HCT116 (cell line): ENCODE data around the gene FAM193B. TPM values are rescaled to one million over a fixed set of nuclear protein-coding genes. Genes with fewer than 3 reads are reported as not detected.

Experiments
- ATAC-seq: fragments of 200-7000 bp; cut with Tn5 transposase; 2 replicates; pipeline ENCODE4 v1.9.1; 2020; ENCODE audit warnings: mild to moderate bottlenecking, moderate library complexity
- BruUV-seq: library from RNA; stranded (reverse); fragments of 400-500 nt; replicated peaks from 2 replicates; lab custom pipeline; 2021; lab: Mats Ljungman, UMichigan
- CTCF ChIA-PET: fragments of 300-600 bp; sonication (Branson Sonifier 250); formaldehyde crosslinking; loops from one replicate; lab custom pipeline; 2021; ENCODE audit warnings: antibody characterized with exemption; lab: Charles Lee
- POLR2A ChIA-PET: fragments of 300-600, 350-600 bp; sonication (Branson Sonifier 250); formaldehyde crosslinking; loops from one replicate; lab custom pipeline; 2021; ENCODE audit warnings: antibody characterized with exemption; lab: Charles Lee
- RAD21 ChIA-PET, 2 experiments: fragments of 300-600 bp; sonication (Branson Sonifier 250); formaldehyde crosslinking; loops; one replicate each; lab custom pipeline; 2023; ENCODE audit warnings: low total read pairs in 2 of 2; ENCODE audit not compliant: uncharacterized antibody in 2 of 2, unreplicated experiment in 2 of 2, low non-redundant PET in 1 of 2; lab: Charles Lee
- DNase-seq: peaks from one replicate; pipeline ENCODE4 v3.0.0-alpha.2; 2010; ENCODE audit warnings: low read depth, low spot score
- H2AFZ ChIP-seq: fragments of 200-600 bp; shearing (Covaris generic), sonication (generic); 2 replicates; pipeline ENCODE4 v1.6.1; 2017; ENCODE audit warnings: low read depth, mixed run types, mixed read lengths, antibody characterized with exemption, low read length; ENCODE audit not compliant: poor library complexity, severe bottlenecking
- H3K27ac ChIP-seq: 2 replicates; pipeline ENCODE4 v1.5.1; 2012; ENCODE audit warnings: low read depth, low read length
- H3K27me3 ChIP-seq: fragments of 200-600 bp; sonication (generic); 2 replicates; pipeline ENCODE4 v1.6.1; 2016; ENCODE audit warnings: mixed run types, low read length, mixed read lengths; ENCODE audit not compliant: insufficient read depth
- H3K36me3 ChIP-seq, 2 experiments: fragments of 200-500 bp in 1 of 2; fragments of 200-600 bp in 1 of 2; sonication (Bioruptor generic) in 1 of 2; sonication (generic) in 1 of 2; 2 replicates each; pipeline versions ENCODE4 v1.5.1 to v1.6.1; 2014 to 2016; ENCODE audit warnings: low read length in 2 of 2, inconsistent platforms in 1 of 2, mixed read lengths in 1 of 2, mixed run types in 1 of 2; ENCODE audit not compliant: insufficient read depth in 2 of 2, control insufficient read depth in 1 of 2
- H3K4me1 ChIP-seq, 2 experiments: fragments of 200-600 bp in 1 of 2; sonication (generic) in 1 of 2; 2 replicates each; pipeline versions ENCODE4 v1.5.1 to v1.6.1; 2012 to 2017; ENCODE audit warnings: low read length in 2 of 2, inconsistent platforms in 1 of 2, mild to moderate bottlenecking in 1 of 2, mixed read lengths in 1 of 2, mixed run types in 1 of 2, moderate library complexity in 1 of 2; ENCODE audit not compliant: insufficient read depth in 2 of 2, control insufficient read depth in 1 of 2
- H3K4me2 ChIP-seq: fragments of 200-600 bp; sonication (generic); 2 replicates; pipeline ENCODE4 v1.6.1; 2017; ENCODE audit warnings: mixed run types, low read length, mixed read lengths
- H3K4me3 ChIP-seq, 2 experiments: fragments of 200-600 bp in 1 of 2; sonication (generic) in 1 of 2; replicated peaks in 1 of 2; 2 replicates each; pipeline ENCODE4 v1.5.1; 2011 to 2016; ENCODE audit warnings: low read length in 2 of 2, control low read depth in 1 of 2, low read depth in 1 of 2, mild to moderate bottlenecking in 1 of 2, mixed read lengths in 1 of 2, mixed run types in 1 of 2
- H3K79me2 ChIP-seq: fragments of 200-600 bp; sonication (generic); 2 replicates; pipeline ENCODE4 v1.6.1; 2017; ENCODE audit warnings: mild to moderate bottlenecking, mixed run types, low read length, moderate library complexity, mixed read lengths; ENCODE audit not compliant: insufficient read depth
- H3K9ac ChIP-seq: fragments of 200-600 bp; sonication (generic); 2 replicates; pipeline ENCODE4 v1.6.1; 2016; ENCODE audit warnings: low read length, mixed read lengths
- H3K9me2 ChIP-seq: fragments of 200-600 bp; sonication (generic), shearing (Covaris generic); 2 replicates; pipeline ENCODE4 v1.6.1; 2017; ENCODE audit warnings: mixed run types, mild to moderate bottlenecking, moderate library complexity; ENCODE audit not compliant: insufficient read depth
- H3K9me3 ChIP-seq, 2 experiments: fragments of 200-500 bp in 1 of 2; fragments of 200-600 bp in 1 of 2; sonication (Bioruptor generic) in 1 of 2; sonication (generic) in 1 of 2; 2 replicates each; pipeline ENCODE4 v1.6.1; 2014 to 2017; ENCODE audit warnings: low read length in 2 of 2, mixed read lengths in 2 of 2, inconsistent platforms in 1 of 2, low read depth in 1 of 2, mild to moderate bottlenecking in 1 of 2, mixed run types in 1 of 2, moderate library complexity in 1 of 2; ENCODE audit not compliant: control insufficient read depth in 1 of 2, insufficient read depth in 1 of 2
- H4K20me1 ChIP-seq: fragments of 200-600 bp; sonication (generic), shearing (Covaris generic); 2 replicates; pipeline ENCODE4 v1.6.1; 2017; ENCODE audit warnings: mixed run types, mild to moderate bottlenecking, moderate library complexity; ENCODE audit not compliant: insufficient read depth
- CBX3 ChIP-seq: IDR thresholded peaks from 2 replicates; pipeline ENCODE4 v1.6.1; 2012; ENCODE audit warnings: low read depth
- CEBPB ChIP-seq: IDR thresholded peaks from 2 replicates; pipeline ENCODE4 v1.6.1; 2012; ENCODE audit warnings: low read depth
- ELF1 ChIP-seq: IDR thresholded peaks from 2 replicates; pipeline ENCODE4 v1.6.1; 2012; ENCODE audit warnings: low read depth, borderline replicate concordance
- EZH2 ChIP-seq: fragments of 200-600 bp; sonication (generic); IDR thresholded peaks from 2 replicates; pipeline ENCODE4 v1.6.1; 2017; ENCODE audit warnings: antibody characterized with exemption, mixed run types
- EZH2phosphoT487 ChIP-seq: fragments of 200-600 bp; IDR thresholded peaks from 2 replicates; pipeline ENCODE4 v1.6.1; 2018; ENCODE audit warnings: antibody characterized with exemption, borderline replicate concordance
- FOSL1 ChIP-seq: IDR thresholded peaks from 2 replicates; pipeline ENCODE4 v1.6.1; 2012; ENCODE audit warnings: low read depth
- POLR2AphosphoS5 ChIP-seq: IDR thresholded peaks from 2 replicates; pipeline ENCODE4 v1.6.1; 2011; ENCODE audit warnings: mild to moderate bottlenecking, low read depth, low read length, moderate library complexity
- SIN3A ChIP-seq: IDR thresholded peaks from 2 replicates; pipeline ENCODE4 v1.6.1; 2012; ENCODE audit warnings: low read depth
- SP1 ChIP-seq: IDR thresholded peaks from 2 replicates; pipeline ENCODE4 v1.6.1; 2012; ENCODE audit warnings: low read depth
- SRF ChIP-seq: IDR thresholded peaks from 2 replicates; pipeline ENCODE4 v1.6.1; 2012; ENCODE audit warnings: low read depth
- YY1 ChIP-seq: IDR thresholded peaks from 2 replicates; pipeline ENCODE4 v1.6.1; 2011; ENCODE audit warnings: low read length, low read depth, moderate library complexity, mild to moderate bottlenecking; ENCODE audit not compliant: insufficient replicate concordance; ENCODE audit errors: extremely low read depth
- intact Hi-C: fragments of 100-400 bp; cut with micrococcal nuclease; formaldehyde crosslinking; loops from 2 replicates; pipeline ENCODE4 v1.10.0; 2022
- total RNA-seq: library from RNA; stranded (reverse); gene quantifications from one replicate; pipeline ENCODE4 v1.2.1, GENCODE V29; 2021; ENCODE audit not compliant: unreplicated experiment
- TF ChIP-seq, protein P1 (sequence below): IDR thresholded peaks from 2 replicates; pipeline ENCODE4 v1.6.1; 2012; ENCODE audit warnings: low read depth
- TF ChIP-seq, protein P2 (sequence below): IDR thresholded peaks from 2 replicates; pipeline ENCODE4 v1.6.1; 2012
- TF ChIP-seq, protein P3 (sequence below): IDR thresholded peaks from 2 replicates; pipeline ENCODE4 v1.6.1; 2011; ENCODE audit warnings: mild to moderate bottlenecking, low read length, moderate library complexity; ENCODE audit not compliant: insufficient replicate concordance; ENCODE audit errors: extremely low read depth

The FAM193B gene
- total RNA-seq, 1 experiment from 2014 or later, result 54.0 TPM

DNA sequence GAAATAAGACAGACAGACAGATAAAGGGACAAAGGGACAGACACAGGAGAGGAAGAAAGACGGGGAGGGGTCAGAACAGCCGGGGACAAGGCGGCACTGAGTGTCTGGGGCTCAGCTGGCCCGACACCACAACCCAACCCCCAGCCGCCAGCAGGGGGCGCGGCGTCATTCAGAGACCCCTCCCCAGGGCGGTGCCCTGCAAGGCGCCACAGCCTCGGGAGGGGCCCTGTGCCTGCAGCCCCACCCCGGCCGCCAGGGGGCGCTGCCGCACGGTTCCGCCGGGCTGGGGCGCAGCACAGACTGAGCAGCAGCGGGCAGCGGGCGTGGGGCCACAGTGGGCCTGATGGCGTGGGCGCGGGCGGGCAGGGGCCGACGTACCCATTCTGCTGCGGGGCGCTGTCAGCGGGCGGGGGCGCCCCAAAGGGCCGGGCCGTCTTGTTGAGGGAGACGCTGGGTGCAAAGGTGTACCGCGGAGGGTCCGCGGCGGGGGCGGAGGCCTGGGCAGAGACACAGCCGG lies 62.9 kb downstream of the FAM193B start (continued):
- TF ChIP-seq, protein P1, sequence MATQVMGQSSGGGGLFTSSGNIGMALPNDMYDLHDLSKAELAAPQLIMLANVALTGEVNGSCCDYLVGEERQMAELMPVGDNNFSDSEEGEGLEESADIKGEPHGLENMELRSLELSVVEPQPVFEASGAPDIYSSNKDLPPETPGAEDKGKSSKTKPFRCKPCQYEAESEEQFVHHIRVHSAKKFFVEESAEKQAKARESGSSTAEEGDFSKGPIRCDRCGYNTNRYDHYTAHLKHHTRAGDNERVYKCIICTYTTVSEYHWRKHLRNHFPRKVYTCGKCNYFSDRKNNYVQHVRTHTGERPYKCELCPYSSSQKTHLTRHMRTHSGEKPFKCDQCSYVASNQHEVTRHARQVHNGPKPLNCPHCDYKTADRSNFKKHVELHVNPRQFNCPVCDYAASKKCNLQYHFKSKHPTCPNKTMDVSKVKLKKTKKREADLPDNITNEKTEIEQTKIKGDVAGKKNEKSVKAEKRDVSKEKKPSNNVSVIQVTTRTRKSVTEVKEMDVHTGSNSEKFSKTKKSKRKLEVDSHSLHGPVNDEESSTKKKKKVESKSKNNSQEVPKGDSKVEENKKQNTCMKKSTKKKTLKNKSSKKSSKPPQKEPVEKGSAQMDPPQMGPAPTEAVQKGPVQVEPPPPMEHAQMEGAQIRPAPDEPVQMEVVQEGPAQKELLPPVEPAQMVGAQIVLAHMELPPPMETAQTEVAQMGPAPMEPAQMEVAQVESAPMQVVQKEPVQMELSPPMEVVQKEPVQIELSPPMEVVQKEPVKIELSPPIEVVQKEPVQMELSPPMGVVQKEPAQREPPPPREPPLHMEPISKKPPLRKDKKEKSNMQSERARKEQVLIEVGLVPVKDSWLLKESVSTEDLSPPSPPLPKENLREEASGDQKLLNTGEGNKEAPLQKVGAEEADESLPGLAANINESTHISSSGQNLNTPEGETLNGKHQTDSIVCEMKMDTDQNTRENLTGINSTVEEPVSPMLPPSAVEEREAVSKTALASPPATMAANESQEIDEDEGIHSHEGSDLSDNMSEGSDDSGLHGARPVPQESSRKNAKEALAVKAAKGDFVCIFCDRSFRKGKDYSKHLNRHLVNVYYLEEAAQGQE, result no peak
- TF ChIP-seq, protein P2, sequence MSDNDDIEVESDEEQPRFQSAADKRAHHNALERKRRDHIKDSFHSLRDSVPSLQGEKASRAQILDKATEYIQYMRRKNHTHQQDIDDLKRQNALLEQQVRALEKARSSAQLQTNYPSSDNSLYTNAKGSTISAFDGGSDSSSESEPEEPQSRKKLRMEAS, result no peak
- TF ChIP-seq SIN3A, result no peak
- no peak for TF ChIP-seq ELF1
- peak; percentile 43; the same call in 1 of the 2 replicates for TF ChIP-seq POLR2AphosphoS5
- TF ChIP-seq SP1, result no peak
- TF ChIP-seq YY1, result peak; percentile 34

DNA sequence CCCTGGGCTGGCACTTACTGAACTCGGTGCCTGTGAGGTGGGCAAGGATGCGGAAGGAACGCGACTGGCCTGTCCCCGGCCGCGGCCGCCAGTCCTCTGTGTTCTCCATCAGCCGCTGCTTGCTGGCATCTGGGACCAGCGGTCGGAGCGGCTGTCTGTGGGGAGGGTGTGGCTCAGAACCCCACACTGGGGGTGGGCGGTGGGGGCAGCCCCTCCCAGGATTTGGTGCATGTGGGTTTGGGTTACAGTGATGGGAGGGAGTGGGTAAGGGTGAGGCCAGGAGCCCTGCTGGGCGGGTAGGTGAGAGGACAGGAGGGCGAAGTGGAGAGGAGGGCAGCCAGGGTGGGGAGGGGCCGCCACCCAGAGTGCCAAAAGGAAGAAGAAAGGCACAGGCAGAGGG lies 63.4 kb downstream of the FAM193B start:
- intact Hi-C loops, result no loop called here
- H3K9me3 ChIP-seq, result no peaks in the 10 kb centered on the region
- no peak overlapping the region for H3K4me3 ChIP-seq
- peaks cover 57% of the 10 kb centered on the region for H3K79me2 ChIP-seq
- H3K27me3 ChIP-seq, result no peaks in the 10 kb centered on the region
- no peak for ATAC-seq
- H3K4me2 ChIP-seq, result 0 out of 2 replicates have a peak overlapping the region, but pooled peaks have one; percentile 12
- H3K4me1 ChIP-seq, result peaks cover 30 to 52% of the 10 kb centered on the region in 2 experiments
- no peaks in the 10 kb centered on the region for H3K9me2 ChIP-seq
- H4K20me1 ChIP-seq, result peaks cover 11% of the 10 kb centered on the region; the same call in 1 of the 2 replicates
- H2AFZ ChIP-seq, result no peak overlapping the region
- CTCF ChIA-PET, result no interaction called here
- no peak for DNase-seq
- no TSS peak for BruUV-seq
- POLR2A ChIA-PET, result no interaction called here
- peak overlapping the region; percentile 20; the same call in 1 of the 2 replicates for H3K9ac ChIP-seq
- peaks cover 16 to 46% of the 10 kb centered on the region in 2 experiments; a peak in 3 of 4 replicates for H3K36me3 ChIP-seq
- peak overlapping the region; percentile 36; the same call in 1 of the 2 replicates for H3K27ac ChIP-seq
- RAD21 ChIA-PET, result no interaction called here
- TF ChIP-seq SP1, result no peak
- TF ChIP-seq, protein P2, result no peak
- no peak for TF ChIP-seq SIN3A
- TF ChIP-seq ELF1, result no peak
- TF ChIP-seq EZH2phosphoT487, result no peak
- TF ChIP-seq CBX3, result no peak
- TF ChIP-seq FOSL1, result no peak
- TF ChIP-seq, protein P1, result no peak
- TF ChIP-seq SRF, result no peak
- TF ChIP-seq, protein P3, sequence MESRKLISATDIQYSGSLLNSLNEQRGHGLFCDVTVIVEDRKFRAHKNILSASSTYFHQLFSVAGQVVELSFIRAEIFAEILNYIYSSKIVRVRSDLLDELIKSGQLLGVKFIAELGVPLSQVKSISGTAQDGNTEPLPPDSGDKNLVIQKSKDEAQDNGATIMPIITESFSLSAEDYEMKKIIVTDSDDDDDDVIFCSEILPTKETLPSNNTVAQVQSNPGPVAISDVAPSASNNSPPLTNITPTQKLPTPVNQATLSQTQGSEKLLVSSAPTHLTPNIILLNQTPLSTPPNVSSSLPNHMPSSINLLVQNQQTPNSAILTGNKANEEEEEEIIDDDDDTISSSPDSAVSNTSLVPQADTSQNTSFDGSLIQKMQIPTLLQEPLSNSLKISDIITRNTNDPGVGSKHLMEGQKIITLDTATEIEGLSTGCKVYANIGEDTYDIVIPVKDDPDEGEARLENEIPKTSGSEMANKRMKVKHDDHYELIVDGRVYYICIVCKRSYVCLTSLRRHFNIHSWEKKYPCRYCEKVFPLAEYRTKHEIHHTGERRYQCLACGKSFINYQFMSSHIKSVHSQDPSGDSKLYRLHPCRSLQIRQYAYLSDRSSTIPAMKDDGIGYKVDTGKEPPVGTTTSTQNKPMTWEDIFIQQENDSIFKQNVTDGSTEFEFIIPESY, result no peak
- TF ChIP-seq EZH2, result no peak
- no peak for TF ChIP-seq CEBPB
